HL-60/S4 treated with phorbol 12-myristate 13-acetate at 8.2 ng/mL for 4 days and 3 days (cell line): ENCODE results near the gene FALEC.

Experiments used
- in situ Hi-C: fragments of 300-500 bp; cut with MboI; formaldehyde crosslinking; loops from 2 replicates; pipeline ENCODE4 v1.15.0; 2022; ENCODE audit warnings: low sequenced_read_pairs

FALEC gene

GRCh38 chr1:150511985-150512660 lies 3.4 kb upstream of the FALEC start:
- in situ Hi-C loops = no loop called here

GRCh38 chr1:150512846-150513245 lies 2.7 kb upstream of the FALEC start:
- in situ Hi-C loops = no loop called here

GRCh38 chr1:150513351-150513791 lies 2.2 kb upstream of the FALEC start:
- in situ Hi-C loops = no loop called here

GRCh38 chr1:150514260-150514659 lies 1.3 kb upstream of the FALEC start:
- in situ Hi-C loops = no loop called here

- in situ Hi-C loops = no loop called here
Observed at GRCh38 chr1:150514913-150515327, 632 bp upstream of the FALEC start.

GRCh38 chr1:150516050-150516591 lies 569 bp downstream of the FALEC start:
- in situ Hi-C loops = no loop called here

- in situ Hi-C loops = no loop called here
Observed at GRCh38 chr1:150516616-150517015, 1.1 kb downstream of the FALEC start.

- in situ Hi-C loops = no loop called here
Observed at GRCh38 chr1:150521196-150521968, 5.8 kb downstream of the FALEC start.

- in situ Hi-C loops = loop anchor here (25.0 kb wide), 1 partner anchor 263 kb away; the partner anchor contains the start of genes APH1A, C1orf54 and CA14
Observed at GRCh38 chr1:150525348-150525747, 9.8 kb downstream of the FALEC start.

GRCh38 chr1:150528196-150528595 lies 12.6 kb downstream of the FALEC start:
- in situ Hi-C loops = loop anchor here (25.0 kb wide), 1 partner anchor 266 kb away; the partner anchor contains the start of genes APH1A, C1orf54 and CA14

GRCh38 chr1:150529017-150529416 lies 13.5 kb downstream of the FALEC start:
- in situ Hi-C loops = loop anchor here (25.0 kb wide), 1 partner anchor 267 kb away; the partner anchor contains the start of genes APH1A, C1orf54 and CA14

- in situ Hi-C loops = loop anchor here (25.0 kb wide), 1 partner anchor 268 kb away; the partner anchor contains the start of genes APH1A, C1orf54 and CA14
Observed at GRCh38 chr1:150530491-150531159, 15.1 kb downstream of the FALEC start.

- in situ Hi-C loops = loop anchor here (25.0 kb wide), 1 partner anchor 271 kb away; the partner anchor contains the start of genes APH1A, C1orf54 and CA14
Observed at GRCh38 chr1:150532860-150533259, 17.3 kb downstream of the FALEC start.

GRCh38 chr1:150534002-150534401 lies 18.4 kb downstream of the FALEC start:
- in situ Hi-C loops = loop anchor here (25.0 kb wide), 1 partner anchor 272 kb away; the partner anchor contains the start of genes APH1A, C1orf54 and CA14

- in situ Hi-C loops = loop anchor here (25.0 kb wide), 1 partner anchor 273 kb away; the partner anchor contains the start of genes APH1A, C1orf54 and CA14
Observed at GRCh38 chr1:150535511-150536287, 20.1 kb downstream of the FALEC start.

- in situ Hi-C loops = loop anchor here (25.0 kb wide), 1 partner anchor 275 kb away; the partner anchor contains the start of genes APH1A, C1orf54 and CA14
Observed at GRCh38 chr1:150536836-150537731, 21.5 kb downstream of the FALEC start.

GRCh38 chr1:150537732-150538684 lies 22.5 kb downstream of the FALEC start:
- in situ Hi-C loops = loop anchor here (25.0 kb wide), 1 partner anchor 276 kb away; the partner anchor contains the start of genes APH1A, C1orf54 and CA14
